OCI-LY3 (cell line): ENCODE results near the gene HPS3.

Experiments
- CTCF ChIP-seq: fragments of 200-600, 300-600 bp; sonication (generic); IDR thresholded peaks from 2 replicates; pipeline ENCODE4 v1.5.1; 2014; ENCODE audit warnings: antibody characterized with exemption, low read length, low read depth
- EZH2phosphoT487 ChIP-seq: fragments of 200-600 bp; shearing (Covaris generic); IDR thresholded peaks from 2 replicates; pipeline ENCODE4 v1.6.1; 2018; ENCODE audit warnings: antibody characterized with exemption, mixed run types, low read depth

DNA sequence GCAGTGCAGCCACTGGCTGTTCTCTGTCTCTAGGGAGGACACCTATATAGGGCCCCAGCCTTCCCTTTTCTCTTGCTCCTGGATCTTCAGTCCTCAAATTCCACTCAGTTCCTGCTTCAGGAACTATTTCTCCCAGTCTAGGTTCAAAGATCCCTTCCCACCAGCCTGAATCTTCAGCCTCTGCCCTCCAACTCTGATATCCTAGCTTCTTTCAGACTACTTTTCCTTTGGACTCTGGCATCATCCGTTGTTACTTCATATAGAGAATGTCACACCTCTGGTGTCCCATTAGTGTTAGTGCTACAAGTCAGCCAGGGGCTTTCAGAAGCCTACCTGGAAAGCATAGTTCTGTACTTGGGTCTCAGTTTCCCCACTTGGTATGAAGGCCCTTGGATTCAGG lies 10.0 kb upstream of the HPS3 start:
- no peak for TF ChIP-seq CTCF
- no peak for TF ChIP-seq EZH2phosphoT487
